ENCODE measurements around the gene IL1RL1.

GRCh38 chr2:102285368-102285767 lies 26.0 kb upstream of the IL1RL1 start:
- no peak for TF ChIP-seq CTCF (IDR thresholded peaks at IDR 0.05; ENCODE audit: low read depth, low read length)
- TF ChIP-seq POLR2A (IDR thresholded peaks at IDR 0.05; ENCODE audit: extremely low read depth, insufficient read length), result no peak
- TF ChIP-seq MYC (IDR thresholded peaks at IDR 0.05; ENCODE audit: low read depth, low read length), result no peak
